Adrenal gland (tissue), 5 donors: ENCODE data around the gene ACAP3.

Source experiments
- CTCF ChIP-seq, 6 experiments: fragments of 450-650 bp in 4 of 6; fragments of 200-600 bp in 2 of 6; sonication (generic) in 1 of 6; IDR thresholded peaks; 1 replicate in 5 of 6; 2 replicates in 1 of 6; pipeline versions ENCODE4 v1.5.1 to v1.8.0; 2016 to 2021; ENCODE audit warnings: antibody characterized with exemption in 6 of 6, mild to moderate bottlenecking in 2 of 6, moderate library complexity in 1 of 6
- POLR2A ChIP-seq, 2 donors: fragments of 450-650 bp; IDR thresholded peaks; one replicate each; pipeline ENCODE4 v1.6.1; 2017; ENCODE audit warnings: antibody characterized with exemption in 2 of 2, mild to moderate bottlenecking in 2 of 2, moderate library complexity in 1 of 2
- donor health status: DM: no; HTN: no; CAD: no.

- TF ChIP-seq CTCF (IDR thresholded peaks at IDR 0.05) (no peak), POLR2A (IDR thresholded peaks at IDR 0.05) (no peak)
These were observed 14.9 kb downstream of the ACAP3 start for GRCh38 chr1:1292851-1293250.
